ENCODE results near the gene RBMS1.
"Not testable (repeated sequence)": the region's sequence is repeated elsewhere in the genome, so short reads cannot be mapped to it uniquely, and the experiment has no call there.

- TF ChIP-seq POLR2A, CTCF (IDR thresholded peaks at IDR 0.05): not testable (repeated sequence)
Measured at GRCh38 chr2:160439038-160439437, 54.6 kb downstream of the RBMS1 start.

All from lower leg skin (tissue), 3 donors.